ENCODE results near the gene TNFSF12.

The TNFSF12 gene

DNA sequence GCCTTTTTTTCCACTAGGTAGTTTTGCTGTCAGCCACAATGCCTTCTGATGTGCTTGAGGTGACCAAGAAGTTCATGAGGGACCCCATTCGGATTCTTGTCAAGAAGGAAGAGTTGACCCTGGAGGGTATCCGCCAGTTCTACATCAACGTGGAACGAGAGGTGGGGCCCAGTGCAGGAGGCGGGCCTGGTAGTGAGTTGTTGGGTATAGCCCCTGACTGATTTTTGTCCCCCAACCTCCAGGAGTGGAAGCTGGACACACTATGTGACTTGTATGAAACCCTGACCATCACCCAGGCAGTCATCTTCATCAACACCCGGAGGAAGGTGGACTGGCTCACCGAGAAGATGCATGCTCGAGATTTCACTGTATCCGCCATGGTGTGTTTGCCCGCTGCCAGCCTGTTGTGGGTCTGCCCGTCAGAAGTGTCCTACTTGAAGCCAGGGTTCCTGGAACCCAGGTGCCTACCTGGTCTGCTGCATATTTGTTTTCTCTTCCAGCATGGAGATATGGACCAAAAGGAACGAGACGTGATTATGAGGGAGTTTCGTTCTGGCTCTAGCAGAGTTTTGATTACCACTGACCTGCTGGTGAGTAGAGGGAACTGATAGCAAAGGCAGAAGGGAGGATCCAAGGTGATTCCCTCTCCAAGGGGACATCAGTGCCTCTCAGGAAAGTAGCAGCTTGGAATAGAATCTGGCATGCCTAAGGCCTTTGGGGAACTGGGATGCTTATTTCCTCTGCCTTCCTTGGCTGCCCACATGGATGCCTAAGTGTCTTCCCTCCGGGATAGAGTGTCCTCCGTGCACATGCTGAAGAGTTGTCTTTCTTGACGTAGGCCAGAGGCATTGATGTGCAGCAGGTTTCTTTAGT, 28.7 kb downstream of the TNFSF12 start:
- Histone ChIP-seq H3K9me3 (replicated peaks; ENCODE audit: insufficient read depth, low read length) (no peaks in the 10 kb centered on the region), H3K9me2 (replicated peaks; ENCODE audit: insufficient read depth, low read length) (no peaks in the 10 kb centered on the region), H3K4me3 (ENCODE audit: low read length) (no peak overlapping the region), H2AFZ (ENCODE audit: low read length) (no peak overlapping the region), H4K20me1 (ENCODE audit: insufficient read depth, low read length) (peaks cover 51% of the 10 kb centered on the region), H3K79me2 (ENCODE audit: low read length) (peaks cover 75% of the 10 kb centered on the region), H3K27me3 (replicated peaks; ENCODE audit: insufficient read depth, low read length) (no peaks in the 10 kb centered on the region), H3K36me3 (replicated peaks; ENCODE audit: insufficient read depth, low read length) (peaks cover 34% of the 10 kb centered on the region), H3K9ac (ENCODE audit: low read length) (no peak overlapping the region), H3K4me1 (ENCODE audit: low read length) (peaks cover 63% of the 10 kb centered on the region), H3K4me2 (ENCODE audit: low read depth, low read length) (peak overlapping the region; percentile 9), H3F3A (ENCODE audit: insufficient read depth, low read length) (peaks cover 84% of the 10 kb centered on the region), H3K27ac (ENCODE audit: low read length) (no peak overlapping the region; the same call in 1 of the 2 replicates)
- no peak for TF ChIP-seq EZH2phosphoT487 (IDR thresholded peaks at IDR 0.05; ENCODE audit: low read length)
- TF ChIP-seq, protein P1, sequence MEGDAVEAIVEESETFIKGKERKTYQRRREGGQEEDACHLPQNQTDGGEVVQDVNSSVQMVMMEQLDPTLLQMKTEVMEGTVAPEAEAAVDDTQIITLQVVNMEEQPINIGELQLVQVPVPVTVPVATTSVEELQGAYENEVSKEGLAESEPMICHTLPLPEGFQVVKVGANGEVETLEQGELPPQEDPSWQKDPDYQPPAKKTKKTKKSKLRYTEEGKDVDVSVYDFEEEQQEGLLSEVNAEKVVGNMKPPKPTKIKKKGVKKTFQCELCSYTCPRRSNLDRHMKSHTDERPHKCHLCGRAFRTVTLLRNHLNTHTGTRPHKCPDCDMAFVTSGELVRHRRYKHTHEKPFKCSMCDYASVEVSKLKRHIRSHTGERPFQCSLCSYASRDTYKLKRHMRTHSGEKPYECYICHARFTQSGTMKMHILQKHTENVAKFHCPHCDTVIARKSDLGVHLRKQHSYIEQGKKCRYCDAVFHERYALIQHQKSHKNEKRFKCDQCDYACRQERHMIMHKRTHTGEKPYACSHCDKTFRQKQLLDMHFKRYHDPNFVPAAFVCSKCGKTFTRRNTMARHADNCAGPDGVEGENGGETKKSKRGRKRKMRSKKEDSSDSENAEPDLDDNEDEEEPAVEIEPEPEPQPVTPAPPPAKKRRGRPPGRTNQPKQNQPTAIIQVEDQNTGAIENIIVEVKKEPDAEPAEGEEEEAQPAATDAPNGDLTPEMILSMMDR (IDR thresholded peaks at IDR 0.05; ENCODE audit: low read length) = no peak
- TF ChIP-seq EZH2 (optimal IDR thresholded peaks at IDR 0.05; ENCODE audit: low read depth, low read length) = no peak
- no peak for DNase-seq

DNA sequence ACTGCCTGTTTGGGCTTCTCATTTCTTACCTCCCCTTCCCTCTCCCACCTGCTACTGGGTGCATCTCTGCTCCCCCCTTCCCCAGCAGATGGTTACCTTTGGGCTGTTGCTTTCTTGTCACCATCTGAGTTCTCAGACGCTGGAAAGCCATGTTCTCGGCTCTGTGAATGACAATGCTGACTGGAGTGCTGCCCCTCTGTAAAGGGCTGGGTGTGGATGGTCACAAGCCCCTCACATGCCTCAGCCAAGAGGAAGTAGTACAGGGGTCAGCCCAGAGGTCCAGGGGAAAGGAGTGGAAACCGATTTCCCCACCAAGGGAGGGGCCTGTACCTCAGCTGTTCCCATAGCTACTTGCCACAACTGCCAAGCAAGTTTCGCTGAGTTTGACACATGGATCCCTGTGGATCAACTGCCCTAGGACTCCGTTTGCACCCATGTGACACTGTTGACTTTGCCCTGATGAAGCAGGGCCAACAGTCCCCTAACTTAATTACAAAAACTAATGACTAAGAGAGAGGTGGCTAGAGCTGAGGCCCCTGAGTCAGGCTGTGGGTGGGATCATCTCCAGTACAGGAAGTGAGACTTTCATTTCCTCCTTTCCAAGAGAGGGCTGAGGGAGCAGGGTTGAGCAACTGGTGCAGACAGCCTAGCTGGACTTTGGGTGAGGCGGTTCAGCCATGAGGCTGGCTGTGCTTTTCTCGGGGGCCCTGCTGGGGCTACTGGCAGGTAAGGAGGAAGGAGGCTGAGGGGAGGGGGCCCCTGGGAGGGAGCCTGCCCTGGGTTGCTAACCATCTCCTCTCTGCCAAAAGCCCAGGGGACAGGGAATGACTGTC, 30.4 kb downstream of the TNFSF12 start, which contains the start of gene CD68:
Gene CD68, plus strand, starts transcription at position 638 of the 833 bp plus-strand sequence. Its CDS starts 40 bp downstream, at position 678.
- peaks cover 69% of the 10 kb centered on the region for H3K4me1 ChIP-seq (ENCODE audit: low read length)
- H3K79me2 ChIP-seq (ENCODE audit: low read length) = peaks cover 69% of the 10 kb centered on the region
- H4K20me1 ChIP-seq (ENCODE audit: insufficient read depth, low read length) = peaks cover 45% of the 10 kb centered on the region
- H3K4me3 ChIP-seq (ENCODE audit: low read length) = no peak within 1 kb of the TSS
- DNase-seq = peak; percentile 81
- H3K4me2 ChIP-seq (ENCODE audit: low read depth, low read length) = peak within 1 kb of the TSS; percentile 52
- H3K9me2 ChIP-seq (replicated peaks; ENCODE audit: insufficient read depth, low read length) = no peaks in the 10 kb centered on the region
- peaks cover 71% of the 10 kb centered on the region for H3F3A ChIP-seq (ENCODE audit: insufficient read depth, low read length)
- no peaks in the 10 kb centered on the region for H3K9me3 ChIP-seq (replicated peaks; ENCODE audit: insufficient read depth, low read length)
- H3K27ac ChIP-seq (ENCODE audit: low read length) = peak within 1 kb of the TSS; percentile 85
- H2AFZ ChIP-seq (ENCODE audit: low read length) = no peak within 1 kb of the TSS
- peaks cover 31% of the 10 kb centered on the region for H3K36me3 ChIP-seq (replicated peaks; ENCODE audit: insufficient read depth, low read length)
- H3K9ac ChIP-seq (ENCODE audit: low read length) = peak within 1 kb of the TSS; percentile 53
- H3K27me3 ChIP-seq (replicated peaks; ENCODE audit: insufficient read depth, low read length) = no peaks in the 10 kb centered on the region
- TF ChIP-seq EZH2phosphoT487 (IDR thresholded peaks at IDR 0.05; ENCODE audit: low read length) = no peak
- no peak for TF ChIP-seq EZH2 (optimal IDR thresholded peaks at IDR 0.05; ENCODE audit: low read depth, low read length)
- TF ChIP-seq, protein P1 (IDR thresholded peaks at IDR 0.05; ENCODE audit: low read length) = no peak

DNA sequence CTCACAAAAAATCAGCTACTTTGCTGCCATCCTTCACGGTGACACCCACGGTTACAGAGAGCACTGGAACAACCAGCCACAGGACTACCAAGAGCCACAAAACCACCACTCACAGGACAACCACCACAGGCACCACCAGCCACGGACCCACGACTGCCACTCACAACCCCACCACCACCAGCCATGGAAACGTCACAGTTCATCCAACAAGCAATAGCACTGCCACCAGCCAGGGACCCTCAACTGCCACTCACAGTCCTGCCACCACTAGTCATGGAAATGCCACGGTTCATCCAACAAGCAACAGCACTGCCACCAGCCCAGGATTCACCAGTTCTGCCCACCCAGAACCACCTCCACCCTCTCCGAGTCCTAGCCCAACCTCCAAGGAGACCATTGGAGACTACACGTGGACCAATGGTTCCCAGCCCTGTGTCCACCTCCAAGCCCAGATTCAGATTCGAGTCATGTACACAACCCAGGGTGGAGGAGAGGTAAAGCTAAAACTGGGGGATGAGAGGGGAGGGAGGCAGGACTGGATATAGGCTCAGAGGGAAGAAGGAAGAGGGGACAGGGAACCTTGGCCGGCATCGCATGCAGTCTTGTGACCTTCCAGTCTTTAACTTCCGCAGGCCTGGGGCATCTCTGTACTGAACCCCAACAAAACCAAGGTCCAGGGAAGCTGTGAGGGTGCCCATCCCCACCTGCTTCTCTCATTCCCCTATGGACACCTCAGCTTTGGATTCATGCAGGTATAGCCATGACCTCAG, 31.2 kb downstream of the TNFSF12 start:
- H3K36me3 ChIP-seq (replicated peaks; ENCODE audit: insufficient read depth, low read length) = peaks cover 24% of the 10 kb centered on the region
- H4K20me1 ChIP-seq (ENCODE audit: insufficient read depth, low read length) = peaks cover 37% of the 10 kb centered on the region
- H3K4me2 ChIP-seq (ENCODE audit: low read depth, low read length) = peak overlapping the region; percentile 52
- peaks cover 69% of the 10 kb centered on the region for H3K79me2 ChIP-seq (ENCODE audit: low read length)
- peaks cover 63% of the 10 kb centered on the region for H3K4me1 ChIP-seq (ENCODE audit: low read length)
- TF ChIP-seq, protein P1 (IDR thresholded peaks at IDR 0.05; ENCODE audit: low read length) = no peak
- TF ChIP-seq EZH2phosphoT487 (IDR thresholded peaks at IDR 0.05; ENCODE audit: low read length) = no peak
- no peak for TF ChIP-seq EZH2 (optimal IDR thresholded peaks at IDR 0.05; ENCODE audit: low read depth, low read length)
- H3K27me3 ChIP-seq (replicated peaks; ENCODE audit: insufficient read depth, low read length) = no peaks in the 10 kb centered on the region
- peak overlapping the region; percentile 85 for H3K27ac ChIP-seq (ENCODE audit: low read length)
- peaks cover 64% of the 10 kb centered on the region for H3F3A ChIP-seq (ENCODE audit: insufficient read depth, low read length)
- DNase-seq = peak; percentile 18
- H3K9ac ChIP-seq (ENCODE audit: low read length) = peak overlapping the region; percentile 53
- no peak overlapping the region for H3K4me3 ChIP-seq (ENCODE audit: low read length)
- no peak overlapping the region for H2AFZ ChIP-seq (ENCODE audit: low read length)
- no peaks in the 10 kb centered on the region for H3K9me3 ChIP-seq (replicated peaks; ENCODE audit: insufficient read depth, low read length)
- no peaks in the 10 kb centered on the region for H3K9me2 ChIP-seq (replicated peaks; ENCODE audit: insufficient read depth, low read length)
